ENCODE measurements around the gene KHDRBS2. TPM values are rescaled to one million over a fixed set of nuclear protein-coding genes. Genes with fewer than 3 reads are reported as not detected.

KHDRBS2 gene
- polyA plus RNA-seq, 1 experiment: not detected

- no peak for TF ChIP-seq CTCF (IDR thresholded peaks at IDR 0.05; ENCODE audit: insufficient read depth, low read depth, low read length)
- no peak for DNase-seq (ENCODE audit: low read depth)
- ChIA-PET CTCF (no interaction called here), POLR2A (no interaction called here)
- no peak overlapping the region for H3K4me3 ChIP-seq (ENCODE audit: low read depth, low read length)
- H3K27me3 ChIP-seq (ENCODE audit: control insufficient read depth, insufficient read depth, low read length): no peaks in the 10 kb centered on the region
- no peaks in the 10 kb centered on the region for H3K36me3 ChIP-seq (ENCODE audit: control insufficient read depth, insufficient read depth, low read length)
Observed at GRCh38 chr6:61835237-61835636, 450.8 kb downstream of the KHDRBS2 start.

GRCh38 chr6:61833176-61833755 lies 452.8 kb downstream of the KHDRBS2 start:
- no peak for TF ChIP-seq CTCF (IDR thresholded peaks at IDR 0.05; ENCODE audit: insufficient read depth, low read depth, low read length)
- DNase-seq (ENCODE audit: low read depth): no peak
- no peak overlapping the region for H3K4me3 ChIP-seq (ENCODE audit: low read depth, low read length)
- CTCF ChIA-PET: no interaction called here
- POLR2A ChIA-PET: no interaction called here
- no peaks in the 10 kb centered on the region for H3K27me3 ChIP-seq (ENCODE audit: control insufficient read depth, insufficient read depth, low read length)
- no peaks in the 10 kb centered on the region for H3K36me3 ChIP-seq (ENCODE audit: control insufficient read depth, insufficient read depth, low read length)

- no peaks in the 10 kb centered on the region for H3K36me3 ChIP-seq (ENCODE audit: control insufficient read depth, insufficient read depth, low read length)
- ChIA-PET POLR2A (no interaction called here), CTCF (no interaction called here)
- DNase-seq (ENCODE audit: low read depth): no peak
- no peaks in the 10 kb centered on the region for H3K27me3 ChIP-seq (ENCODE audit: control insufficient read depth, insufficient read depth, low read length)
- no peak for TF ChIP-seq CTCF (IDR thresholded peaks at IDR 0.05; ENCODE audit: insufficient read depth, low read depth, low read length)
- no peak overlapping the region for H3K4me3 ChIP-seq (ENCODE audit: low read depth, low read length)
Observed at GRCh38 chr6:61817716-61818115, 468.3 kb downstream of the KHDRBS2 start.

- CTCF ChIA-PET: no interaction called here
- Histone ChIP-seq H3K36me3 (ENCODE audit: control insufficient read depth, insufficient read depth, low read length) (no peaks in the 10 kb centered on the region), H3K4me3 (ENCODE audit: low read depth, low read length) (no peak overlapping the region), H3K27me3 (ENCODE audit: control insufficient read depth, insufficient read depth, low read length) (no peaks in the 10 kb centered on the region)
- no peak for TF ChIP-seq CTCF (IDR thresholded peaks at IDR 0.05; ENCODE audit: insufficient read depth, low read depth, low read length)
- DNase-seq (ENCODE audit: low read depth): no peak
- POLR2A ChIA-PET: no interaction called here
Observed at GRCh38 chr6:61810047-61810446, 476.0 kb downstream of the KHDRBS2 start.

GRCh38 chr6:61809004-61809595 lies 476.9 kb downstream of the KHDRBS2 start:
- CTCF ChIA-PET: interaction anchor here (0.9 kb wide), 1 partner anchor 18 kb away, joined by 3 read pairs; no protein-coding TSS in a partner anchor
- DNase-seq (ENCODE audit: low read depth): no peak

More at GRCh38 chr6:61809004-61809595, 476.9 kb downstream of the KHDRBS2 start:
- H3K36me3 ChIP-seq (ENCODE audit: control insufficient read depth, insufficient read depth, low read length): no peaks in the 10 kb centered on the region
- H3K27me3 ChIP-seq (ENCODE audit: control insufficient read depth, insufficient read depth, low read length): no peaks in the 10 kb centered on the region
- no peak for TF ChIP-seq CTCF (IDR thresholded peaks at IDR 0.05; ENCODE audit: insufficient read depth, low read depth, low read length)
- H3K4me3 ChIP-seq (ENCODE audit: low read depth, low read length): no peak overlapping the region
- POLR2A ChIA-PET: no interaction called here
